IPS-NIHi7 (cell line): ENCODE measurements around the gene FUS.
"Not testable (repeated sequence)": the region's sequence is repeated elsewhere in the genome, so short reads cannot be mapped to it uniquely, and the experiment has no call there.

Source experiments
- DNase-seq: peaks from one replicate; pipeline ENCODE4 v3.0.0; 2012; ENCODE audit warnings: mixed read lengths; ENCODE audit errors: extremely low spot score

The FUS gene

DNA sequence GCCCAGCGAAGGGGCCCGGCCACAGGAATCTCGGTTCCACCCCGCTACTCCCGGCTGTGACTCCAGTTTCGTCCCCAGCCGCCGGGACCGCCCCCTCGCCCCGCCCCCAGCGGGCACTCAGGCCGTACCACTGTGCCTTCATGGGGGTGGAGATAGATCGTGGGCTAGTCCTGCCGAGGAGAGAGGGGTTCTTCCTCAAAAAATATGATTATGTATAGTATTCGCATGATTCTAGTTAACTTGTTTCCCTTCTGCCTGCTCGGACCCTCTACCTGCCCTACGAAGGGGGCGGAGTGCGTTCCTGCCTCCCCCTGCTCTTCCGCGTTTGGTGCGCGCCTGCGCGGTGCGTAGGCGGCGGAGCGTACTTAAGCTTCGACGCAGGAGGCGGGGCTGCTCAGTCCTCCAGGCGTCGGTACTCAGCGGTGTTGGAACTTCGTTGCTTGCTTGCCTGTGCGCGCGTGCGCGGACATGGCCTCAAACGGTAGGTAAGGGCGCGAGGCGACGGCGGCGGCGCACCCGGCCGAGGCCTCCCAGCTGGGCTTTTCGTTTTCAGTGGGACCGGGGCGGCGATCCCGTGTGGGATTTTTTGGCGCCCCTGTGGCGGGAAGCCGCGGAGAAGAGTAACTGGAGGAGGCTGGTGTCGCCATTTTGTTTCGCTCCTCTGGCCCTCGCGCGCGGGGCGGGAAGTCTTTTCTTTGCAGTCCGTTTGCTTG lies at the start of gene FUS:
FUS (plus strand) TSS at position 393 of the 713 bp plus-strand sequence; CDS start at position 469, 76 bp downstream.
- peak; percentile 93 for DNase-seq

- no peak for DNase-seq
Observed at GRCh38 chr16:31130336-31130891, 49.5 kb upstream of the FUS start.

GRCh38 chr16:31130899-31131298 lies 49.0 kb upstream of the FUS start:
- peak; percentile 70 for DNase-seq

DNA sequence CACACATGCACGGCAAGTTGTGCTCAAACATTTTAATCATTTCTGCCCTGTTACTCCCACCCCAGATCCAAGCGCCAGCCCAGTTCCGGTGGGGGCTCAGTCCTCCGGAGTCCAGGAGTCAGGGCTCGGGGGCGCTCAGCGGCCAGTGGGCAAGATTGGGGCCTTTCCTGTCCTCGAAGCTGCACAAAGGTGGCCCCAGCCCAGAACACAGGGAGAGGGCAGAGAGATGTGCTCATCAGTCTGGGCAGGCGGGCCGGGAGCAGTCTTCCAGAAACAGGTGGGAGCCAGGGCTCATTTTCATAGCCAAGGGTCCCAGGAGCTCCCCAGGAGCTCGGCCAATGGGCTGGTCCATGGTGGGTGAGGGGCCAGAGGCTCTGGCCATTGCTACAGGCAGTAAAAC lies 48.5 kb upstream of the FUS start:
- no peak for DNase-seq

- no peak for DNase-seq
Observed at GRCh38 chr16:31131841-31132271, 48.1 kb upstream of the FUS start.

GRCh38 chr16:31132303-31132979 lies 47.5 kb upstream of the FUS start:
- no peak for DNase-seq

GRCh38 chr16:31133046-31133501 lies 46.9 kb upstream of the FUS start:
- no peak for DNase-seq

DNA sequence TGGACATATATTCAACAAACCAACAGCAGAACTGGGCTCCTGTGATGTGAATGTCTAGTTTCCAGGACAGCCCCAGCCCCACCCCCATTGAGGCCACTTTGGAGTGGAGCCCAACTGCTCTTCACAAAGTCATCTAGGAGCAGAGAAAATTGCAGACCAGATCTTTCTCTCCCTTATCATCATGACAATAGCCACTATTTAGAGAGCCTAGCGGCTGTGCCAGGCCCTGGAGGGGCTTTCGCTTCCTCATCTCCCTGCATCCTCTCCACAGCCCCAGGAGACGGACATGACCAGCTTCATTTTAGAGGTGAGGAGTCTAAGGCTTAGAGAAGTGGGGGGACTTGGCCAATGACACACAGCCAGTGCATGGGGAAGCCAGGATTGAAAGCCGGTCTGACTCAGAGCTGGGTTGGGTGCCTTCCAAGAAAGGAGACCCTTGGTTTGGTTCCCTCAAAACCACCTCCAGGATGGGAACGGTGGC lies 45.8 kb upstream of the FUS start:
- peak; percentile 34 for DNase-seq

DNA sequence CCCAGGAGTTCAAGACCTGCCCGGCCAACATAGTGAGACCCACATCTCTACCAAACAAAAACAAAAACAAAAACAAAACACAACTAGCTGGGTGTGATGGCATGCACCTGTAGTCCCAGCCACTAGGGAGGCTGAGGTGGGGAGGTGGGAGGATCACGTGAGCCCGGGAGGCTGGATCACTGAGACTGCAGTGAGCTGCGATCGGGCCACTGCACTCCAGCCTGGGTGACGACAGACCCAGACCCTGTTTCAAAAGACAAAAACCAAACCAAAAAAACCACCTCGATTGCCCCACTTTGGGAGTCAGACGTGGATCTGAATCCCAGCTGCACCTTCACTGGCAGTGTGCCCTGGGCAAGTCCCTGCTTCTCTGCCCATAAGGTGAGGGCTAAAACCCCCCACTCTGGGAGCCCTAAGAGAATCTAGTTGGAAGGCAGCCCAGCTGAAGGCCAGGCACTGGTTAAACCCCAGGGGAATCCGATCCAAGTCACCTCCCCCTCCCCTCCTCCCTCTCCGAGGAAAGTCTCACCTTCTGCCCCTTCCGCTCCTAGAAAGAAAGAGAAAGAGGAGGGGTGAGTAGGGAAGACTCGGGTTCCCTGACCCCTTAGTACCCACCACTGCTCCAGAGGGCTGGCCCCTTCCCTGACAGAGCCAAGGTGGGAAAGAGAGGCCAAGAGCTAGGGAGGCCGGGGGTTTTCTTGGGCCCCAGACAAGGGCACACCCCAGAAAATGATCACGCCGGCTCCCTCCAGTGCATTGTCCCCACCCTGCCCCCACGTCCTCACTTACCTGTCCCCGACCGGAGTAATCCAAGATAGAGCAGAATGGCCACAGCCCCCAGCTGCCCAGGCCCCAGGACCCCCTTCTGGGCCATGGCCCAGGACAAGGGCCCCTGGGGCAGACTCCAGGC lies 45.1 kb upstream of the FUS start:
- DNase-seq: peak; percentile 68

DNA sequence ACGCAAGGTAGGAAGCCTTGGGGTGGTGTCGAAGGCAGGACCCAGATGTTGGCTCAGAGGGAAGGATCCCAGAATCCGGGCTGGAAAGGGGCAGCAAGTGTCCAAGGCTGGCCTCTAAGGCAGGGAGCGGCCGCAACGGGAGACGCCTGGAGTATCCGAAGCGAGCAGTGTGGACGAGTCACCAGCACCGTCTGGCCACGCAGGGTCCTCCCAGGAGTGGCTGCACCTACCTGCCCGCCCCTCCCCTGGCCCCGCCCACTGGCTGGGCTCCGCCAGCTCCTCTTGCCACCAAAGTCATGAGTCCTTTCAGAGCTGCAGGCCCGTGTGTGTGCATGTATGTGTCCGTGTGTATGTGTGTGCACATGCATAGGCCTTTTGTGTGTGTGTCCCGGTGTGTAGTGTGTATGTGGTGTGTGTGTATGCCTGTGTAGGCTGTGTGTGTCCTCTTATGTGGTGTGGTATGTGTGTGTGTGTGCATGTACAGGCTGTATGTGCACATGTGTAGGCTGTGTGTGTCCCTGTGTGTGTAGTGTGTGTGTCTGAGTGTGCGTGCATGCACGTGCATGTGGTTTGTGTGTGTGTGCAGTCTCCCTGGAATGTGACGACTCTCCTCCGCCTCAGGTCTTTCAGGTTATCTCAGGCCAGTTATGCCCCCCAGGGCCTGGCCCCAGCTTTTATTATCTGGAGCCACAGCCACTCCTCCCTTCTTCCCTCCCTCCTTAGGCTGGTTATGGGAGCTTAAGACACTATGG lies 44.2 kb upstream of the FUS start, which contains the start of gene PRSS8:
PRSS8 (minus strand) TSS at position 193 of the 752 bp plus-strand sequence. CDS start 229 bp downstream, outside the sequence.
- peak; percentile 56 for DNase-seq

GRCh38 chr16:31136287-31136662 lies 43.7 kb upstream of the FUS start:
- no peak for DNase-seq

GRCh38 chr16:31136822-31137499 lies 43.0 kb upstream of the FUS start:
- DNase-seq: not testable (repeated sequence)

DNA sequence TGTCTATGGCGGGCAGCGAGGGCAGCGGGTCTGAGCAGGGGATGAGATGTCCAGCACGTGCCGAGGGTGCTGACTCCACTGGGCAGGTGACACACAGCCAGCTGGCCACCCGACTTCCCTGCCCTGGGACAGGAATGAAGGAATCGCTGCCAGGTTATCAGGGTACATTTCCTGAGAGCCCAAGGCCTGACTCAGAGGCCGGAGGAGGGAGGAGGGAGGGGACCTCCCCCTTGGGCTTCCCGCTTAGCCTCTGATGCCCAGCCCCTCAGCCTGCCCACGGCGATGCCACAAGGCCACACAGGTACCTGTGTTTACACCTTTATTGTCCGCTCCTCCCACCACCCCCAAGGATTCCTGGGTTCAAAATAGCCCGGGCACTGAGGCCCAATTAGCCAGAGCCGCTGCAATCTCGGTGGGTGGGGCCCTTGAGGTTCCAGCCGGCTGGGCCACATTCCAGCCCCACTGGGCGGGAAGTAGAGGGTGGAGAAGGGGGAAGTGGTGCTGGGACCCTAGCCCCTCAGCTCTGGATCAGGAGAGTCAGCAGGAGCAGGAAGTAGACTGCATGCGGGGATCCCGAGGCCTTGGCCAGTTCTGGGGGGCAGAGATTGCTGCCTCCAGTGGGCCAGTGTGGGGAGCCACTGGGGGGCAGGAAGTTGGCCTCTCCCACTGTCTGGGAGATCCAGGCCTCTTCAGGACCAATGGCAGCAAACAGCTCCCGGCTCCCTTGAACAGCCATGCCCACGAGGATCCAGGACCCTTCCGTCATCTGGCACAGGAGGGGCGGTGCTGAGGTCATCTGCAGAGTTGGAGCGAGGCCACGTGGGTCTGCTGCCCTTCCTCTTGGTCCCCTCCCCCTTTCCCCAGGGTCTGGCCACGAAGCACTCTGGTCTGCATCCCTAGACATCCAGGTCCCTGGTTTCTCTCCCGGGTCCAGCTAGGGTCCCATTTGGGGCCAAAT lies 41.0 kb upstream of the FUS start:
- peak; percentile 62 for DNase-seq

- not testable (repeated sequence) for DNase-seq
Observed at GRCh38 chr16:31141071-31141469, 38.9 kb upstream of the FUS start.

- no peak for DNase-seq
Observed at GRCh38 chr16:31141489-31142108, 38.3 kb upstream of the FUS start.

DNA sequence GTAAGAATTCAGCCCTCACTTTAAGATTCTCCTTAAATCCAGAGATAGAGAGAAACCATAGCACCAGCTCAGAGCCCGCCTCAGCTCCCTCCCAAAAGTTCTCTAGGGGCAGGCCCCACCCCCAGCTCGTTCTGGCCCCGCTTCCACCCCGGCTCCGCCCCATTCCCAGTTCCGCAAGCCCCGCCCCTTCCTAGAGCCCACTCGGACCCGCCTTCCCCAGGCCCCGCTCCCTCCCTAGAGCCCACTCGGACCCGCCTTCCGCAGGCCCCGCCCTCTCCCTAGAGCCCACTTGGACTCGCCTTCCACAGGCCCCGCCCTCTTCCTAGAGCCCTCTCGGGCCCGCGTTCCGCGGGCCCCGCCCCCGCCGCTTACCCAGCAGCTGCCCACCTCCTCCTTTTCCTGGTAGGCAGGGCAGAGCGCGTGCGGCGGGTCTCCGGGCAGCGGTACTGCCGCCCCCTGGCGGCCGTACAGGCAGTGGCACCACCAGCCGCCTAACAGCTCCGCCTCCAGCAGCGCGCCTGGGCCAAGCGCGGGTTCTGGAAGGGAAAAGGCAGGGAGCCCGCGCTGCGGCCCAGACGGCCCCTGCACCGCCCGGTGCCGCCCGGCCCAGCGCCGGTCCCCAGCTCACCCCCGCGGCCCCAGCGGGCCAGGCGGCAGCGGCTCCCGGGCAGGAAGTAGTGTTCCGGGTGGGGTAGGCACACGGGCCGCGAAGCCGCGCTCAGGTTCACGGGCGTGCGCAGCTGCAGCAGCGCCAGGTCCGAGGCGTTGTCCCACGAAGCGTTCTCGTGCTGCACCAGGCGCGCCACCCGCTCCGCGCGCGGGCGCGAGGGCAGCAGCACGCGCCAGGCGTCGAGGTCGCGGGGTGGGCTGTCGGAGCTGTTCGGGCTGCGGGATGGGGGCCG lies 37.6 kb upstream of the FUS start:
- DNase-seq: peak; percentile 99

DNA sequence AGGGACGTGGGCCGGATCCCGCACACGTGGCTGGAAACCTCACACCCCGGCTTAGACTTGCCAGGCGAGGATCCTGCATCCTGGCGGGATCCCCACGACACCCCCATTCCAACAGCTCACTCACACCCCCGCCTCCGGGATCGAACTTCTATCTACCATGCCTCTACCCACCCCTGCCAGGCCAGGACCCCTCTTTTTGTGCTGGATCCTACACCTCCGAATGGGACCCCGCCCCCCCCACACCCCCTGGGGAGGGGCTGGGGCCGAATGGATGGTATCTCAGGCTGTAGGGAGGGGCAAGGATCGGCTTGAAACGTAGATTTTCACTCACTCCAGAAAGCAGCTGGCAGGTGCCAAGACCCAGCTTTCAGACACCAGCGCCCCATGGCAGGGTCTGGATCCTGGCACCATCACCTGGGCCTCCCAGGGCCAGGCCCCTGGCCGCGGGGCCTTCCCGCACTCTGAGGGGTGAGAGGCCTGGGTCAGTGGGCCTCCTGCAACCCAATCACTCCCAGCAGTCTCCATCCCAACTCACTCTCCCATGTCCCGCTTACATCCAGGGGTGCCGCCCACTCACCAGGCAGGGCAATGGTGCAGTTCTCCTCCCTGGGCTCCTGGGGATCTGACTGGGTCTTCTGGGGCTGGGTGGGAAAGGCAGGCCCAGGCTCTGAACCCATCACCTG lies 36.8 kb upstream of the FUS start:
- no peak for DNase-seq
